Gastrocnemius medialis (tissue), 4 donors: ENCODE data around the gene MSLN. TPM values are rescaled to one million over a fixed set of nuclear protein-coding genes. Genes with fewer than 3 reads are reported as not detected.

Source experiments
- ATAC-seq, 2 donors: fragments of 150-250 bp; one replicate each; pipeline ENCODE4 v1.9.1; 2016
- DNase-seq, 2 donors: peaks; one replicate each; pipeline ENCODE4 v3.0.0-alpha.2; 2019
- H3K27ac ChIP-seq, 4 donors: fragments of 200-600 bp; sonication (generic); 1 replicate in 1 of 4; 2 replicates in 3 of 4; pipeline ENCODE4 v1.5.1; 2016 to 2018; ENCODE audit warnings: mild to moderate bottlenecking in 2 of 4, moderate library complexity in 1 of 4
- H3K27me3 ChIP-seq, 3 donors: fragments of 200-600 bp; sonication (generic) in 2 of 3; 1 replicate in 1 of 3; 2 replicates in 2 of 3; pipeline versions ENCODE4 v1.5.1 to v1.6.0; 2016 to 2019; ENCODE audit warnings: mild to moderate bottlenecking in 1 of 3, moderate library complexity in 1 of 3
- H3K36me3 ChIP-seq, 2 donors: fragments of 200-600 bp; sonication (generic) in 1 of 2; one replicate each; pipeline ENCODE4 v1.5.1; 2017 to 2018
- H3K4me1 ChIP-seq, 2 donors: fragments of 200-600 bp; sonication (generic) in 1 of 2; one replicate each; pipeline ENCODE4 v1.5.1; 2016 to 2017; ENCODE audit warnings: mild to moderate bottlenecking in 2 of 2
- H3K4me3 ChIP-seq, 4 donors: fragments of 200-600 bp; sonication (generic) in 3 of 4; 1 replicate in 1 of 4; 2 replicates in 3 of 4; pipeline ENCODE4 v1.5.1; 2016 to 2019; ENCODE audit warnings: mild to moderate bottlenecking in 2 of 4
- H3K9me3 ChIP-seq, 3 donors: fragments of 200-600 bp; sonication (generic) in 2 of 3; 1 replicate in 1 of 3; 2 replicates in 2 of 3; pipeline ENCODE4 v1.5.1; 2016 to 2019
- CTCF ChIP-seq, 5 experiments: fragments of 450-650 bp in 3 of 5; fragments of 200-600 bp in 2 of 5; sonication (generic) in 2 of 5; IDR thresholded peaks in 4 of 5; conservative IDR thresholded peaks in 1 of 5; 1 replicate in 4 of 5; 2 replicates in 1 of 5; pipeline ENCODE4 v1.5.1; 2016 to 2019; ENCODE audit warnings: antibody characterized with exemption in 5 of 5, mild to moderate bottlenecking in 3 of 5, moderate library complexity in 3 of 5
- POLR2A ChIP-seq, 2 donors: fragments of 450-650 bp; IDR thresholded peaks; one replicate each; pipeline ENCODE4 v1.6.1; 2017; ENCODE audit warnings: antibody characterized with exemption in 2 of 2, mild to moderate bottlenecking in 2 of 2, moderate library complexity in 2 of 2
- in situ Hi-C, 4 donors: fragments of 200-750 bp; cut with MboI; loops; one replicate each; pipeline versions ENCODE4 v1.15.0 to v1.8.0; 2017; ENCODE audit warnings: low sequenced_read_pairs in 4 of 4
- intact Hi-C: fragments of 100-400 bp; cut with DNase I; formaldehyde crosslinking; loops from one replicate; pipeline ENCODE4 v1.15.1; 2023; ENCODE audit warnings: low total_unique reads
- total RNA-seq, 4 donors: library from RNA; depleted of rRNA; stranded (reverse); fragments of >200 nt; gene quantifications; one replicate each; pipeline versions ENCODE4 v1.1.0 to v1.2.3, GENCODE V29; 2016

Gene MSLN
- total RNA-seq, 4 donors from 2014 or later, result not detected

- in situ Hi-C loops, result no loop called here
- no peak overlapping the region for H3K4me3 ChIP-seq
Observed at GRCh38 chr16:722835-723633, 37.5 kb upstream of the MSLN start.

GRCh38 chr16:723695-724094, 36.8 kb upstream of the MSLN start:
- in situ Hi-C loops, result no loop called here
- TF ChIP-seq POLR2A (IDR thresholded peaks at IDR 0.05) (no peak), CTCF (IDR thresholded peaks at IDR 0.05 in 4 of 5, conservative IDR thresholded peaks at IDR 0.05 in 1 of 5) (no peak)

More at GRCh38 chr16:722835-723633, 37.5 kb upstream of the MSLN start:
- intact Hi-C loops, result no loop called here
- TF ChIP-seq CTCF (IDR thresholded peaks at IDR 0.05 in 4 of 5, conservative IDR thresholded peaks at IDR 0.05 in 1 of 5), result no peak
- TF ChIP-seq POLR2A (IDR thresholded peaks at IDR 0.05), result no peak
- ATAC-seq (no peak), DNase-seq (no peak)
- no peaks in the 10 kb centered on the region for H3K36me3 ChIP-seq
- H3K4me1 ChIP-seq, result peaks cover 20 to 32% of the 10 kb centered on the region in 2 donors
- peaks cover 19 to 28% (median 27%) of the 10 kb centered on the region in 3 donors for H3K27me3 ChIP-seq
- H3K27ac ChIP-seq, result no peak overlapping the region
- no peaks in the 10 kb centered on the region for H3K9me3 ChIP-seq

GRCh38 chr16:724188-725040, 36.1 kb upstream of the MSLN start:
- DNase-seq, result no peak
- ATAC-seq, result no peak
- peaks cover 20 to 29% of the 10 kb centered on the region in 2 donors for H3K4me1 ChIP-seq
- in situ Hi-C loops (no loop called here), intact Hi-C loops (no loop called here)
- H3K4me3 ChIP-seq, result no peak overlapping the region
- H3K27ac ChIP-seq, result no peak overlapping the region
- H3K36me3 ChIP-seq, result no peaks in the 10 kb centered on the region
- no peak for TF ChIP-seq POLR2A (IDR thresholded peaks at IDR 0.05)
- TF ChIP-seq CTCF (IDR thresholded peaks at IDR 0.05 in 4 of 5, conservative IDR thresholded peaks at IDR 0.05 in 1 of 5), result no peak
- H3K9me3 ChIP-seq, result no peaks in the 10 kb centered on the region
- H3K27me3 ChIP-seq, result peaks cover 22 to 38% (median 34%) of the 10 kb centered on the region in 3 donors

More at GRCh38 chr16:723695-724094, 36.8 kb upstream of the MSLN start:
- Histone ChIP-seq H3K27me3 (peaks cover 22 to 34% (median 33%) of the 10 kb centered on the region in 3 donors), H3K4me3 (no peak overlapping the region), H3K9me3 (no peaks in the 10 kb centered on the region), H3K36me3 (no peaks in the 10 kb centered on the region), H3K27ac (no peak overlapping the region), H3K4me1 (peaks cover 20 to 35% of the 10 kb centered on the region in 2 donors)
- intact Hi-C loops, result no loop called here
- ATAC-seq (no peak), DNase-seq (no peak)

GRCh38 chr16:725041-725376, 35.5 kb upstream of the MSLN start:
- in situ Hi-C loops, result no loop called here
- no peak overlapping the region for H3K27ac ChIP-seq
- no peaks in the 10 kb centered on the region for H3K36me3 ChIP-seq
- DNase-seq, result no peak
- H3K27me3 ChIP-seq, result peaks cover 22 to 38% (median 34%) of the 10 kb centered on the region in 3 donors
- peaks cover 17 to 23% of the 10 kb centered on the region in 2 donors for H3K4me1 ChIP-seq
- no peak for ATAC-seq
- H3K4me3 ChIP-seq, result no peak overlapping the region
- TF ChIP-seq CTCF (IDR thresholded peaks at IDR 0.05 in 4 of 5, conservative IDR thresholded peaks at IDR 0.05 in 1 of 5) (no peak), POLR2A (IDR thresholded peaks at IDR 0.05) (no peak)
- intact Hi-C loops, result no loop called here
- H3K9me3 ChIP-seq, result no peaks in the 10 kb centered on the region
